BLaER1 treated with 17β-estradiol and CSF1 and Interleukin-3, amounts not matched to agents 10 nM and 100 nM (cell line): ENCODE data around the gene DCHS1.

ENCODE experiments used
- H3K27ac ChIP-seq, 11 experiments: shearing (Covaris generic); formaldehyde crosslinking; 2 replicates each; pipeline ENCODE4 v1.8.1; 2022
- H3K27me3 ChIP-seq, 11 experiments: shearing (Covaris generic); formaldehyde crosslinking; 2 replicates each; pipeline ENCODE4 v1.8.1; 2022
- H3K36me3 ChIP-seq, 11 experiments: shearing (Covaris generic); formaldehyde crosslinking; 2 replicates each; pipeline ENCODE4 v1.8.1; 2022
- H3K4me1 ChIP-seq, 10 experiments: shearing (Covaris generic); formaldehyde crosslinking; 2 replicates each; pipeline ENCODE4 v1.8.1; 2022
- H3K4me2 ChIP-seq, 11 experiments: shearing (Covaris generic); formaldehyde crosslinking; 2 replicates each; pipeline ENCODE4 v1.8.1; 2022
- H3K4me3 ChIP-seq, 10 experiments: shearing (Covaris generic); formaldehyde crosslinking; 2 replicates each; pipeline ENCODE4 v1.8.1; 2022
- H3K9ac ChIP-seq, 11 experiments: shearing (Covaris generic); formaldehyde crosslinking; 2 replicates each; pipeline ENCODE4 v1.8.1; 2022
- H3K9me3 ChIP-seq, 11 experiments: shearing (Covaris generic); formaldehyde crosslinking; replicated peaks in 1 of 11; 2 replicates each; pipeline ENCODE4 v1.8.1; 2022
- H4K20me1 ChIP-seq, 11 experiments: shearing (Covaris generic); formaldehyde crosslinking; 2 replicates each; pipeline ENCODE4 v1.8.1; 2022
- Cebpa-rat ChIP-seq, 11 experiments: shearing (Covaris generic); IDR thresholded peaks; 2 replicates each; pipeline ENCODE4 v1.8.1; 2022

Gene DCHS1

DNA sequence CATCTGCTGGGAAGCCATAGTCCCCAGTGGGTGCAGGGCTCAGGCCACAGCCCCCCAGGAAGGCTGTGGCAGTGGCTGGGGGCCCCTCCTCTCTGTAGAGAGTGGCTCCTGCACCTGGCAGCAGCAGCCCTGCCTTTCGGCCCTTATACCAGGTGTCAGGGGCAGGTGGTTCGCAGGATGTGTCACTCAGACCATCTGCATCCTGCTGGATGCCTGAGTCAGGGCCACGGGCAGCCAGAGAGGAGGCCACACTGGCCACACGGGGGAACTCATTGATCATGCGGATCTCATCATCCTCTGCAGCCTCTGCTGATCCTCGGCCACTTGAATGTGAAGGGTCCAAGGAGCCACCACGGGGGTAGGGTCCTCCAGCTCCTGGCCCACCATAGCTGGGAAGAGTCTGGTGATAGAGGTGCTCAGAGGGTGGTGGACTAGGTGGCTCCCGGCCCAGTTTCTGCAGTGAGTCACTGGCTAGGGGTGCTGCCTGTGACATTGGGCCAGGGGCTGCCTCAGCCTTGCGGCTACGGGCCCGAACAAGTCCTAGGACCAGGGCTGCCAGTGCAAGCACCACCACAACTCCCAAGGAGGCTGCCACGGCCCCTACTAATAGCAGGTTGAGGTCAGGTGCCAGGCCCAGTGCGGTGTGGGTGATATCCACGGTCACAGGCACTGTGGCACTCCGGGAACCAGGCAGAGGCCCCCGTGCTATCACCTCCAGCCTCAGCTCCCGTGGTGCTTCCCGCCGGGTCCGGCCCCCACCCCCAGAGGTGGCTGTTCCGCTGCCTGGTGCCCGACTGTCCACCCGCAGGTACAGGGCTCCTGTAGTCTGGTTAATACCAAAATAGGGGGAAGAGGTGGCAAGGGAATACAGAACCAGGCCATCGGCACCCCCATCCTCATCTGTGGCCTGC is 33.1 kb downstream of the DCHS1 start:
- Histone ChIP-seq H3K27ac (peak overlapping the region in 1 of 11 experiments; percentile 9; a peak in 2 of 22 replicates), H3K9ac (no peak overlapping the region; a peak in 1 of 22 replicates), H4K20me1 (peaks cover 0 to 6% (median 0%) of the 10 kb centered on the region in 11 experiments; a peak in 6 of 22 replicates), H3K4me1 (peaks cover 23 to 45% (median 31%) of the 10 kb centered on the region in 10 experiments), H3K36me3 (peaks cover 9 to 50% (median 33%) of the 10 kb centered on the region in 11 experiments; a peak in 21 of 22 replicates), H3K9me3 (no peaks in the 10 kb centered on the region), H3K4me2 (peak overlapping the region in 6 of 11 experiments; percentile 12 to 54 (median 30); a peak in 10 of 22 replicates), H3K27me3 (no peaks in the 10 kb centered on the region), H3K4me3 (no peak overlapping the region)
- no peak for TF ChIP-seq Cebpa-rat (IDR thresholded peaks at IDR 0.05)

DNA sequence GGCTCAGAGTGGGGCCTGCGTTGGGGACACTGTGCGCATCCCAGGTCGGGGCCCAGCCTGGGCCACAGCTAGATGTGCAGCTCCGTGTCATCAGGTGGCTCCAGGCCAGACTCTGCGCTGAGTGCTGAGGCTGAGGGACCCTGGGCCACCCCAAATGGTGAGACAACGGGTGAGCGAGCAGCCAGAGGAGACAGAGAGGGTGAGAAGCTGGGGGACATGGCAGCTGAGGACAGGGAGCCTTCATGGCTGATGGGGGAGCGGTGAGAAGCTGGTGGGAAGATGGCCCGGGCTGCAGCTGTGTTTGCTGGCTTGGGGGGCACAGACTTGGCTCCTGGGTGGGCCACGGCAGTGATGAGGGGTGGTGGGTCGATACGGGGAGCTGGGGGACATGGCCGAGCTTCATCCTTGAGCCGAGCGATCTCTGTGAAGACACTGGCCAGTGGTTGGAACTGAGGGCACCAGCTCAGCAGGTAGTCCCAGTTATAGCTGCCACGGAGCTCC is 33.8 kb downstream of the DCHS1 start:
- Histone ChIP-seq H3K27ac (peak overlapping the region in 1 of 11 experiments; percentile 9; a peak in 1 of 22 replicates), H3K9ac (no peak overlapping the region; a peak in 1 of 22 replicates), H3K4me1 (peaks cover 29 to 47% (median 37%) of the 10 kb centered on the region in 10 experiments), H3K4me2 (peak overlapping the region in 7 of 11 experiments; percentile 12 to 96 (median 32); a peak in 6 of 22 replicates), H3K4me3 (no peak overlapping the region), H3K27me3 (no peaks in the 10 kb centered on the region), H3K36me3 (peaks cover 16 to 47% (median 31%) of the 10 kb centered on the region in 11 experiments), H3K9me3 (no peaks in the 10 kb centered on the region), H4K20me1 (peaks cover 0 to 14% (median 0%) of the 10 kb centered on the region in 11 experiments; a peak in 6 of 22 replicates)
- no peak for TF ChIP-seq Cebpa-rat (IDR thresholded peaks at IDR 0.05)

GRCh38 chr11:6620636-6621035 is 35.0 kb downstream of the DCHS1 start:
- H3K4me3 ChIP-seq: no peak overlapping the region
- peaks cover 0 to 25% (median 0%) of the 10 kb centered on the region in 11 experiments; a peak in 6 of 22 replicates for H4K20me1 ChIP-seq
- H3K36me3 ChIP-seq: peaks cover 20 to 47% (median 29%) of the 10 kb centered on the region in 11 experiments
- H3K4me2 ChIP-seq: peak overlapping the region in 5 of 11 experiments; percentile 6 to 97 (median 95); a peak in 9 of 22 replicates
- peaks cover 29 to 49% (median 44%) of the 10 kb centered on the region in 10 experiments for H3K4me1 ChIP-seq
- no peak overlapping the region; a peak in 2 of 22 replicates for H3K27ac ChIP-seq
- TF ChIP-seq Cebpa-rat (IDR thresholded peaks at IDR 0.05): no peak
- no peaks in the 10 kb centered on the region for H3K27me3 ChIP-seq
- no peak overlapping the region for H3K9ac ChIP-seq
- H3K9me3 ChIP-seq: no peaks in the 10 kb centered on the region

DNA sequence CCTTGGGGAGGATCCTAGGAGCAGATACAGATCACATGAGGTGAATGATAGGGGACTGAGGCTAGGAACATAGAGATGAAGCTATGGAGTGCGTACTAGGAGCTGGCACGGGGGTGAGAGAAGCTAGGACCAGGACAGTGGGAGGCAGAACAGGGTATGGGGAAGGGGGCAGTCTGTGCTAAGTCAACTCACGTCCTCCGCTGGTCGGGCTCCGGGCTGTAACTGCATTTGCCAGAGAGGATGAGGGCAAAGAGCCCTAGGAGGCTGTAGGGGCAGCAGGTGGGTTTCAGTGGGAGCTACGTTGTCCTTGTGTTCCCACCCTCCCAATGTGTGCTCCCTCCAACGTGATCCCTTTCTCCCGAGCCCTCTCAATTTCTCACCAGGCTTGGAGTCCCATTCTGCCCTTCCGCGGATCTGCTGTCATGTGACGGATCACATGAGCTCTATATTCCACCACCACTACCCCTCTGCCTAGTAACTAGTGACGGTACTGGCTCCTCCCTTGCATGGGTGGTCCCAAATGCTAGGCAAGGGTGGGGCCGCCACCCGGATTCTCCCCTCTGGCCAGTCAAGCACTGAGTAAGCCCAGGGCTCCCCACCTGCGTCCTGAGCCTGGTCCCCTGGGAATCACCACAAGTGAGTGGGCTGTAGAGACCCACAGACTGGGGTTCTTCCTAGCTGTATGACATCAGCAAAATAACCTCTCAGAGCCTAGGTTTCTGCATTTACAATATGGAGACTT is 36.4 kb downstream of the DCHS1 start, which contains the start of gene TPP1:
Gene TPP1 (minus strand): TSS at position 419 of the 742 bp plus-strand sequence. CDS start 22 bp downstream, at position 397.
- peaks cover 29 to 61% (median 46%) of the 10 kb centered on the region in 10 experiments for H3K4me1 ChIP-seq
- H3K9me3 ChIP-seq: no peaks in the 10 kb centered on the region
- no peak for TF ChIP-seq Cebpa-rat (IDR thresholded peaks at IDR 0.05)
- peak within 1 kb of the TSS; percentile 95 to 100 (median 97) for H3K4me2 ChIP-seq
- H3K27ac ChIP-seq: peak within 1 kb of the TSS; percentile 65 to 96 (median 86)
- peak within 1 kb of the TSS; percentile 83 to 95 (median 85) for H3K9ac ChIP-seq
- peak within 1 kb of the TSS; percentile 73 to 96 (median 80) for H3K4me3 ChIP-seq
- peaks cover 0 to 38% (median 0%) of the 10 kb centered on the region in 11 experiments; a peak in 6 of 22 replicates for H4K20me1 ChIP-seq
- peaks cover 24 to 47% (median 30%) of the 10 kb centered on the region in 11 experiments for H3K36me3 ChIP-seq
- H3K27me3 ChIP-seq: no peaks in the 10 kb centered on the region

DNA sequence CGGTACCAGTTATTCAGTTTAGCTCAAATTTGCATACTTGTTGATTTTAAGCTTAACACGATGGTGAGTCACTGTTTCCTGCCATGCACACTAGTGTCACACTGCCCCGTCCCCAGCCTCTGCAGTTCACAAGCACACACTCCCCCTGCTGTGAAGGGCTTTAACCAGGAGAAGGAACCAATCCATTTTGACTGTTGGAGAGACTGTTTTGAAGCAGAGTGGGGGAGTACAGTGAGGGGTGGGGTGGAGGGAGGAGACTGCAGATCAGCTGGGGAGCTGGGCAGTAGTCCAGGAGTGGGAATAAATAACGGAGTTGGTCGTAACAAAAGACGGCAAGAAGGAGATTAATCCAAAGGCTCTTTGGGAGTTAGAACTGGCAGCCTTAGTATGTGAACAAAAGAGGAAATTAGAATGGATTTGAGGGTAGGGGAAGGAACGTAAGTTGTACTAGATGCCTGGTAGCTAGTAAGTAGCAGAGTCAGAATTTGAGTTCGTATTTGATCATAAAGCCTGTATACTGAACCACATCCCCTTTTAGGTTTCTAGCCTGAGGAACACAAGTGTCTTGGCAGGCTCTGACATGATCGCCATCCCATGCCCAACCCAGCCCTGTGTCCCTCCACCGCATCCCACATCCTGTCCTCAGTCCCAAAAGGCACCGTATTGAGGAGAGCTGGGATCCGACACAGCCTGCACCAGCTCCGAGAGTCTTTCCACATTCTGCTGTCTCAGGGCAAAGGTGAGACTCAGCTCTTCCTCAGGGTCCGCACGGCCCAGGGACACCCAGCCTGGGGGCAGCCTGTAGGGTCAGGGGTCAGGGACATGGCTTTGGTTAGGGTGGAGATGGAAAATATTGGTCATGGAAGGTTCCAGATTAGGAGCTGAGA is 37.2 kb downstream of the DCHS1 start:
- H3K9ac ChIP-seq: peak overlapping the region; percentile 83 to 95 (median 85)
- no peak for TF ChIP-seq Cebpa-rat (IDR thresholded peaks at IDR 0.05)
- peak overlapping the region; percentile 65 to 96 (median 86) for H3K27ac ChIP-seq

DNA sequence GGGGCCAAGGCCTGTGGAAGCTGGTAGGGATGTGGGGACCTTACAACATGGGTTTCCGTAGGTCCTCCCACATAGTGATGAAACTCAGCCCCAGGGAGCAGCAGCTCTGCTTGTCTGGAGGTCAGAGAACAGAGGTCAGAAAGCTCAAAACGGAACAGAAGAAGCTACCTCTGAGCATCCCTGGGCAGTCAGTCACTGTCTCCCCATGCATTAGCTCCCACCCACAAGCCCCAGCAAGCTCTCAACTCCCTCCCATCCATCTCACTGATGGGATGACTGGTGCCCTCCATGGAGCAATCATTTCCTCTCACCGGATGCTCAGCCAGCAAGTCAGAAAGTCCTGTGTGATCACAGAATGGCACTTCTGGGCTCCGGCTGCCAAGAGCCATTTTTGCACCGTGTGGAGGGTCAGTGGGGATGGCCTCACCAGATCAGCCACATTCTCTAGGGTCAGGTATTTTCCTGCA is 38.3 kb downstream of the DCHS1 start:
- H3K27ac ChIP-seq: peak overlapping the region in 7 of 11 experiments; percentile 79 to 95 (median 90); a peak in 11 of 22 replicates
- H3K9ac ChIP-seq: peak overlapping the region in 8 of 11 experiments; percentile 84 to 95 (median 90); a peak in 11 of 22 replicates

More for the DNA sequence above, 37.2 kb downstream of the DCHS1 start:
- peak overlapping the region; percentile 95 to 100 (median 97) for H3K4me2 ChIP-seq
- no peaks in the 10 kb centered on the region for H3K9me3 ChIP-seq
- peaks cover 0 to 40% (median 0%) of the 10 kb centered on the region in 11 experiments; a peak in 6 of 22 replicates for H4K20me1 ChIP-seq
- H3K36me3 ChIP-seq: peaks cover 16 to 45% (median 34%) of the 10 kb centered on the region in 11 experiments
- H3K27me3 ChIP-seq: no peaks in the 10 kb centered on the region
- H3K4me3 ChIP-seq: peak overlapping the region; percentile 73 to 96 (median 80)
- peaks cover 32 to 70% (median 50%) of the 10 kb centered on the region in 10 experiments for H3K4me1 ChIP-seq

GRCh38 chr11:6616596-6617250 is 38.9 kb downstream of the DCHS1 start:
- Histone ChIP-seq H3K27me3 (no peaks in the 10 kb centered on the region), H3K9me3 (no peaks in the 10 kb centered on the region), H3K4me1 (peaks cover 34 to 78% (median 49%) of the 10 kb centered on the region in 10 experiments), H3K36me3 (peaks cover 16 to 46% (median 31%) of the 10 kb centered on the region in 11 experiments), H4K20me1 (peaks cover 0 to 40% (median 1%) of the 10 kb centered on the region in 11 experiments; a peak in 11 of 22 replicates), H3K27ac (peak overlapping the region in 2 of 11 experiments; percentile 93 to 95; a peak in 2 of 22 replicates), H3K9ac (peak overlapping the region in 1 of 11 experiments; percentile 90; a peak in 2 of 22 replicates), H3K4me3 (peak overlapping the region in 3 of 10 experiments; percentile 74 to 90 (median 84); a peak in 4 of 20 replicates), H3K4me2 (peak overlapping the region in 6 of 11 experiments; percentile 95 to 100 (median 96); a peak in 11 of 22 replicates)
- no peak for TF ChIP-seq Cebpa-rat (IDR thresholded peaks at IDR 0.05)

More for the DNA sequence above, 38.3 kb downstream of the DCHS1 start:
- Histone ChIP-seq H3K36me3 (peaks cover 16 to 46% (median 31%) of the 10 kb centered on the region in 11 experiments), H3K4me3 (peak overlapping the region in 6 of 10 experiments; percentile 74 to 96 (median 80); a peak in 13 of 20 replicates), H4K20me1 (peaks cover 0 to 40% (median 0%) of the 10 kb centered on the region in 11 experiments; a peak in 6 of 22 replicates), H3K4me2 (peak overlapping the region; percentile 95 to 100 (median 97); a peak in 21 of 22 replicates), H3K4me1 (peaks cover 38 to 78% (median 54%) of the 10 kb centered on the region in 10 experiments), H3K9me3 (no peaks in the 10 kb centered on the region), H3K27me3 (no peaks in the 10 kb centered on the region)
- no peak for TF ChIP-seq Cebpa-rat (IDR thresholded peaks at IDR 0.05)
